Stimulated activated CD4-positive, alpha-beta T cell treated with anti-CD3 and anti-CD28 coated beads, Interleukin-15, amount 100 ng/mL, for 48 hours (primary cell): ENCODE results near the gene THAP7.

Experiments used
- DNase-seq, 2 donors: peaks; one replicate each; pipeline ENCODE4 v3.0.0-alpha.2; 2020; ENCODE audit warnings: low read depth in 2 of 2

THAP7 gene

GRCh38 chr22:20964090-20964798 is 37.7 kb downstream of the THAP7 start:
- no peak for DNase-seq

- no peak for DNase-seq
These were observed 38.5 kb downstream of the THAP7 start for GRCh38 chr22:20963201-20964052.

GRCh38 chr22:20962491-20962945 is 39.4 kb downstream of the THAP7 start:
- no peak for DNase-seq

- DNase-seq, result no peak
These were observed 41.3 kb downstream of the THAP7 start for GRCh38 chr22:20960609-20961008.

GRCh38 chr22:20959578-20960461 is 42.1 kb downstream of the THAP7 start:
- no peak for DNase-seq

GRCh38 chr22:20957683-20958431 is 44.1 kb downstream of the THAP7 start:
- no peak for DNase-seq

- no peak for DNase-seq
These were observed 44.7 kb downstream of the THAP7 start for GRCh38 chr22:20957102-20957682.

GRCh38 chr22:20956258-20957101 is 45.4 kb downstream of the THAP7 start:
- no peak for DNase-seq

GRCh38 chr22:20955548-20955947 is 46.4 kb downstream of the THAP7 start:
- no peak for DNase-seq

GRCh38 chr22:20953668-20954500 is 48.0 kb downstream of the THAP7 start:
- no peak for DNase-seq

GRCh38 chr22:20953342-20953608 is 48.6 kb downstream of the THAP7 start:
- DNase-seq, result no peak

GRCh38 chr22:20952544-20953341 is 49.2 kb downstream of the THAP7 start:
- DNase-seq, result no peak

GRCh38 chr22:20951932-20952380 is 50.0 kb downstream of the THAP7 start:
- DNase-seq, result no peak

- no peak for DNase-seq
These were observed 50.6 kb downstream of the THAP7 start for GRCh38 chr22:20951151-20951931.

- DNase-seq, result no peak
These were observed 52.2 kb downstream of the THAP7 start for GRCh38 chr22:20949698-20950183.
